PC-3 (cell line): ENCODE results near the gene LACC1.

ENCODE experiments used
- CTCF ChIP-seq: fragments of 300-600 bp; sonication (generic); conservative IDR thresholded peaks from 2 replicates; pipeline ENCODE4 v1.5.1; 2017; ENCODE audit warnings: antibody characterized with exemption, low read depth, mild to moderate bottlenecking, low read length
- EZH2 ChIP-seq: fragments of 300-600 bp; sonication (generic); IDR thresholded peaks from one replicate; pipeline ENCODE4 v1.6.1; 2017; ENCODE audit warnings: antibody characterized with exemption, mild to moderate bottlenecking, low read length; ENCODE audit not compliant: unreplicated experiment

GRCh38 chr13:43924549-43925245 is 45.0 kb downstream of the LACC1 start:
- TF ChIP-seq CTCF (no peak), EZH2 (no peak)
